ENCODE results near the gene PLCL1.
A peak's percentile ranks its signal among the peaks of the same experiment; 100 is the strongest.

PLCL1 gene

GRCh38 chr2:197954328-197954727, 149.9 kb downstream of the PLCL1 start:
- no peak for DNase-seq (ENCODE audit: low spot score)

- no peak for DNase-seq (ENCODE audit: low spot score)
Measured at GRCh38 chr2:197958592-197959150, 154.3 kb downstream of the PLCL1 start.

DNA sequence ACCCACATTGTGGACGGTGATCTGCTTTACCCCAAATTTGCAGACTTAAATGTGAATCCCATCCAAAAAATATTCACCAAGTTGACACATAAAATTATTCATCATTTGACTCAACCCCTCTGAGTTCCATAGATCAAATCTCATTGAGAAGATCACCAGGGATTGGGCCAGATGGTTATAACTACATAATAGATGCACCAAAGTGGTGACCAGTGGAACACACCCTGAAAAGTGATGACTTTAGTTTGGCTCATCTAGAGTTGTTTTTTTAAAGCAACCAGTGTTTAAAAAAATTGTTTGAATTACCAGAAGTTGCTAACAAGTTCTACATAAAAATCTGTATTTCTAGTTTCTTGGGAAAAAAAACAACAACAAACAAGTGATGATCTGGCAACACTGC, 155.0 kb downstream of the PLCL1 start:
- DNase-seq (ENCODE audit: low spot score): no peak

DNA sequence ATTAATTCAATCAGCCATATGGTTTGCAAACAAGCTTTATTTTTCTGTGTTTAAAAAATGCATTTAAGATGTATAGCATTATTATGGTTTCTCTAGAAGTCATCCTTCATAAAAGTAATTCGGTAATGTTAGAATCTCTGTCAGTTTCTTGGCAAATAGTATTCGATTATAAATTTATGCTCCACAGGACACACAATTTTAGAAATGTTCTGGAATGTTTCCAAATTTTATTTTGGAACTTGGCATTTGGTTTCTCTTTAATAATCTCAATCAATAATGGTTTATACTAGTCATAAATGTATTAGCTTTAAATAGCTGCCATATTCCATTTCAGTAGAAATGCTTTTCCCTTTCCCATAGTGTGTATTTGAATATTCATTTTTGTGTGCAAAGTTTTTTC, 156.4 kb downstream of the PLCL1 start:
- no peak for DNase-seq (ENCODE audit: low spot score)

- DNase-seq (ENCODE audit: low spot score): no peak
Measured at GRCh38 chr2:197964720-197965119, 160.3 kb downstream of the PLCL1 start.

GRCh38 chr2:197965756-197966155, 161.4 kb downstream of the PLCL1 start:
- DNase-seq (ENCODE audit: low spot score): no peak

- peak; percentile 36 for DNase-seq (ENCODE audit: low spot score)
Measured at GRCh38 chr2:197969391-197969893, 165.0 kb downstream of the PLCL1 start.

GRCh38 chr2:197972061-197972460, 167.7 kb downstream of the PLCL1 start:
- peak; percentile 60 for DNase-seq (ENCODE audit: low spot score)

DNA sequence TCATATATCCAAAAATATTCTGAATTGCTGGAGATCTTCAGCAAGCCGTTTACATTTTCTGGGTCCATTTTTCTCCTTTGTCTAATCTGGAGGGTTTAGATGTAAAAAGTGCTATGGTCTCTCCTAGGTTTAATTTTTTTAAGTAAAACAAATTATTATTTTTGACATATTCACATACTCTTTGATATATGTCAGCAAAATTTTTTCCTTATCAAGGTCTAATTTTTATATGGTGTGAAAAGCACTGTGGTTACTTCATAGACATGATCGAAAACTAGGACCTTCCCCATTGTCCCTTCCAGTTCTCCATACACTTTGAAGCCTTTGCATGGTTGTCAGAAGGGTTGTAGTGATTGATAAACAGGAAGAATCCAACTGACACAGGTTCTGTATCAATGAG, 168.2 kb downstream of the PLCL1 start:
- DNase-seq (ENCODE audit: low spot score): no peak

- no peak for DNase-seq (ENCODE audit: low spot score)
Measured at GRCh38 chr2:197973772-197974171, 169.4 kb downstream of the PLCL1 start.

DNA sequence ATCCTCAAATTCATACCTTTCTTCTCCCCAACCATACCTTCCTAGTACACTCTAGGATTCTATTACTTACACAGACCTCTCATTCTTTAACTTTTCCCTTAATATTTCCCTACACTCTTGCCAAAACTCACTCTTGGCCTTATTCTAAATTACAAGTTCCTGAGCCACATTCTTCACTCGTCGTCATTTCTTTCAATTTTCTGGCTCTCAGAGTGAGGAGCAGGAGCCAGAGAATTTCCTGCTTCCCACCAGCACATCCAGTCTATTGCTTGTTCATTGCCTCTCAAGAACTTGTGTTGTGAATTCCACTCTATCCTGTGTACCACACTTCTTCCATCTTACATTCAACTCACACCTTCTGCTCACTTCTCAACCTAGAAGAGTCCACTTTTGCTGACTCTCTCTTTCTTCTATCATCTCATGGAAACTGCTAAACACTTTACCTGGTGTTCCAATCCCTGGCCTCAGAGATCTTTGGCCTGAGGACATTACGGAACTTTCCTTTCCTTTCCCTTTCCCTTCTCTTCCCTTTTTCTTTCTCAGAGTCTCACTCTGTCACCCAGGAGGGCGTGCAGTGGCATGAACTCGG, 171.6 kb downstream of the PLCL1 start:
- DNase-seq (ENCODE audit: low spot score): no peak

DNA sequence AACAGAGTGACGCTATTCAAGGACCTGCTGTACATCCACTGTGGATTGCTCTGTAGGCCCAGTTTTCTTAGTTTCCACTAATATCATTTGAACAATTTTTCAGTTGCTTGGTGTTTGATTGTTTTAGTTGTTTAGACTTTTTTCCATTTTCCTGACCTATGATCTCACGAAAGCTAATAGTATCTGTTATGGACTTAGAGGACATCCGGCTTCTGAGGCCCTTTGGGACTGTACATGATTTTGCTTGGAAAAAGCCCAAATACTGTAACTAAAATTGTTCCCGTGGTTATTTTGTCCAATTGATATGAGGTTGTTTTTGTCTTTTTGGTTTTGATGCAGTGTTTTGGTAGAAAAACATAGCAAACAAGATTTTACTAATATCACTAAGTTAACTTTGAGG, 174.6 kb downstream of the PLCL1 start:
- no peak for DNase-seq (ENCODE audit: low spot score)

DNA sequence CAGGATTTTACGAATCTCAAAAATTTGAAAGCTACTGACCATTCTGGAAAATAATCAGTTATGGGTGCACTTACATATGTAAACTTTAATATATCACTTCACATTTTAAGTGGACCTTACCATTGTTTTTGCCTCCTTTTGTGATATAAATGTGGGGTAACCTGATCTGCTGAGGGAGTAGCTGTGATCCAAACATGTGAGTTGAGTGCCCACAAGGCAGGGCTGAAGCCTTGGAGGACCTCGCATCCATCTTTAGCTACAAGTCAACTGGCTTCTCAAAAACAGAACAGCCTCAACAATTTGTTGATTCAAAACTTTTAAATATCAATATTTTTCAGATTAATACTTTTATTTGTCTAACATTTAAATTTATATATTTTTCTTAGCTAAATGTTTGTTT, 178.2 kb downstream of the PLCL1 start:
- no peak for DNase-seq (ENCODE audit: low spot score)

DNA sequence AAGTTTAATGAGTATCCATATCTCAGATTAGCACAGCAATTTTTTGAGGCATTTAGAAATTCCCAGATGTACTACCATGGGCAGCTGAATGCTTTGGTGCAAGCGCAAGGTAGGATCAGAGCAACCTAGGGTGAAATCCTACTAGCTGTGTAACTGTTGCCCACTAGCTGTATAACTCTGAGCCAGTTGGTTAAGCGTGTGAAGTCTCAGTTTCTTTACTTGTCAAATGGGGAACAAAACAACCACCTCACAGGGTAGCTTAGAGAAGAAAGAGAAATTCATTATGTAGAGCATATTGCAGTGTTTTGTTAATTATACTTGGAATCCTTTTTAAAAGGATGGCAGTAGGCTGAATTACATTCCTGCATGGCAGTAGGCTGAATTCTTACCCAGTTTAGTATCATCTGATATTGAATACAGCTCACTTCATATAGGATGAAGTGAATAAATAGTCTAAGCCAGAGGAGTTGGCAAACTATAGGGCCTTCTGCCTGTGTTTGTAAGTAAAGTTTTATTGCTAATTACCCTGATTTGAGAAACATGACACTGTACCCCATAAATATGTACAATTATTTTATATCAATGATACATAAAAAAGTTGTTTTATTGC, 180.7 kb downstream of the PLCL1 start:
- no peak for DNase-seq (ENCODE audit: low spot score)

DNA sequence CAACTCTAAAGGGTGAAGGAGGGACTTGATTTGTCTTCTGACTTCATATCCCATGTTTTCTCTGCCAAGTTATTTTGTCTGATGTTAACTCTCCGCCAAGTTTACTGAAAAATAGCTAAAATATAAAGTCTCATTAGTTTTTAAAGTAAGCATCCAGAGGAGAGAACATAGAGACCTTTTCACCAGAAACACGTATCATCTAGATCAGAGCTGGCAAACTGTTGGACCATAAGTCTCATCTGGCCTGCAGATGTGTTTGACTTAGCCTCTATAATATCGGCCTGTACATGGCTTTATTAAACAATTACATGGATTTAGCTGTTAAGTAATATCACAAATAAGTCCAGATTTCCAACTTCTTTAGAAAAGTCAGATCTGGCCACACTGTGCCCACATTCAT, 182.6 kb downstream of the PLCL1 start:
- no peak for DNase-seq (ENCODE audit: low spot score)

DNA sequence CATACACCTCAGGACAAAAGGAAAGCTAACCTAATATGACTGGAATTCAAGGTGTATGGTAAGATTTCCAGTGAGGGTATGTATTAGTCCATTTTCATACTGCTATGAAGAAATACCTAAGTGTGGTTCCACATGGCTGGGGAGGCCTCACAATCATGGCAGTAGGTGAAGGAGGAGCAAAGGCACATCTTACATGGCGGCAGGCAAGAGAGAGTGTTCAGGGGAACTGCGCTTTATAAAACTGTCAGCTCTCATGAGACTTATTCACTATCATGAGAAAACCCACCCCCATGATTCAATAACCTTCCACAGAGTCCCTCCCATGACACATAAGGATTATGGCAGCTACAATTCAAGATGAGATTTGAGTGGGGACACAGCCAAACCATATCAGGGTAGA, 186.0 kb downstream of the PLCL1 start:
- DNase-seq (ENCODE audit: low spot score): no peak

GRCh38 chr2:197992482-197993133, 188.2 kb downstream of the PLCL1 start:
- no peak for DNase-seq (ENCODE audit: low spot score)

- DNase-seq (ENCODE audit: low spot score): no peak
Measured at GRCh38 chr2:197993363-197993762, 189.0 kb downstream of the PLCL1 start.

GRCh38 chr2:197993830-197994229, 189.4 kb downstream of the PLCL1 start:
- DNase-seq (ENCODE audit: low spot score): peak; percentile 21

- DNase-seq (ENCODE audit: low spot score): no peak
Measured at GRCh38 chr2:197994751-197995150, 190.4 kb downstream of the PLCL1 start.

- no peak for DNase-seq (ENCODE audit: low spot score)
Measured at GRCh38 chr2:197996583-197996982, 192.2 kb downstream of the PLCL1 start.

- DNase-seq (ENCODE audit: low spot score): no peak
Measured at GRCh38 chr2:197997083-197997541, 192.7 kb downstream of the PLCL1 start.

- DNase-seq (ENCODE audit: low spot score): no peak
Measured at GRCh38 chr2:197998702-197999101, 194.3 kb downstream of the PLCL1 start.
